ENCODE data around the gene PPP1R2B.
"Not testable (repeated sequence)": the region's sequence is repeated elsewhere in the genome, so short reads cannot be mapped to it uniquely, and the experiment has no call there.

PPP1R2B gene

GRCh38 chr5:156850206-156850751, at the start of gene PPP1R2B:
Gene PPP1R2B (plus strand): TSS chr5:156850295. CDS start chr5:156850563, 268 bp downstream.
- DNase-seq (ENCODE audit: low read depth): no peak

GRCh38 chr5:156800929-156801328, 49.2 kb upstream of the PPP1R2B start:
- DNase-seq (ENCODE audit: low read depth): no peak

- no peak for DNase-seq (ENCODE audit: low read depth)
Measured at GRCh38 chr5:156802501-156802900, 47.6 kb upstream of the PPP1R2B start.

GRCh38 chr5:156803404-156803803, 46.7 kb upstream of the PPP1R2B start:
- DNase-seq (ENCODE audit: low read depth): no peak

- DNase-seq (ENCODE audit: low read depth): no peak
Measured at GRCh38 chr5:156812959-156813358, 37.1 kb upstream of the PPP1R2B start.

GRCh38 chr5:156815988-156816599, 34.0 kb upstream of the PPP1R2B start:
- DNase-seq (ENCODE audit: low read depth): no peak

- DNase-seq (ENCODE audit: low read depth): no peak
Measured at GRCh38 chr5:156819537-156819936, 30.6 kb upstream of the PPP1R2B start.

- DNase-seq (ENCODE audit: low read depth): no peak
Measured at GRCh38 chr5:156819967-156820581, 30.0 kb upstream of the PPP1R2B start.

GRCh38 chr5:156824241-156824640, 25.9 kb upstream of the PPP1R2B start:
- no peak for DNase-seq (ENCODE audit: low read depth)

- no peak for DNase-seq (ENCODE audit: low read depth)
Measured at GRCh38 chr5:156824800-156825199, 25.3 kb upstream of the PPP1R2B start.

- DNase-seq (ENCODE audit: low read depth): no peak
Measured at GRCh38 chr5:156825688-156826087, 24.4 kb upstream of the PPP1R2B start.

- DNase-seq (ENCODE audit: low read depth): no peak
Measured at GRCh38 chr5:156826150-156826549, 23.9 kb upstream of the PPP1R2B start.

GRCh38 chr5:156834916-156835315, 15.2 kb upstream of the PPP1R2B start:
- no peak for DNase-seq (ENCODE audit: low read depth)

GRCh38 chr5:156835905-156836304, 14.2 kb upstream of the PPP1R2B start:
- no peak for DNase-seq (ENCODE audit: low read depth)

- no peak for DNase-seq (ENCODE audit: low read depth)
Measured at GRCh38 chr5:156836846-156837245, 13.2 kb upstream of the PPP1R2B start.

GRCh38 chr5:156838961-156839360, 11.1 kb upstream of the PPP1R2B start:
- no peak for DNase-seq (ENCODE audit: low read depth)

GRCh38 chr5:156841737-156842136, 8.4 kb upstream of the PPP1R2B start:
- DNase-seq (ENCODE audit: low read depth): no peak

- DNase-seq (ENCODE audit: low read depth): no peak
Measured at GRCh38 chr5:156846914-156847313, 3.2 kb upstream of the PPP1R2B start.

GRCh38 chr5:156848447-156848846, 1.6 kb upstream of the PPP1R2B start:
- DNase-seq (ENCODE audit: low read depth): not testable (repeated sequence)

- no peak for DNase-seq (ENCODE audit: low read depth)
Measured at GRCh38 chr5:156851880-156852279, 1.8 kb downstream of the PPP1R2B start.

GRCh38 chr5:156853055-156853454, 3.0 kb downstream of the PPP1R2B start:
- not testable (repeated sequence) for DNase-seq (ENCODE audit: low read depth)

- DNase-seq (ENCODE audit: low read depth): no peak
Measured at GRCh38 chr5:156865427-156865826, 15.3 kb downstream of the PPP1R2B start.

GRCh38 chr5:156870498-156870839, 20.4 kb downstream of the PPP1R2B start:
- no peak for DNase-seq (ENCODE audit: low read depth)

- no peak for DNase-seq (ENCODE audit: low read depth)
Measured at GRCh38 chr5:156871212-156871611, 21.1 kb downstream of the PPP1R2B start.

All from stimulated activated CD8-positive, alpha-beta memory T cell treated with anti-CD3 and anti-CD28 coated beads, Interleukin-12 subunit alpha, Interleukin-12 subunit beta, amount 100 ng/mL, for 4 hours (primary cell).